Glutamatergic neuron (in vitro differentiated cells): Measurements from ENCODE around the gene ANO7. TPM values are rescaled to one million over a fixed set of nuclear protein-coding genes. Genes with fewer than 3 reads are reported as not detected.
"Not testable (repeated sequence)": the region's sequence is repeated elsewhere in the genome, so short reads cannot be mapped to it uniquely, and the experiment has no call there.

Experiments used
- DNase-seq: peaks from one replicate; pipeline ENCODE4 v3.0.0; 2022
- H3K27ac Mint-ChIP-seq: one replicate; pipeline ENCODE4 v1.8.0; 2020; ENCODE audit warnings: mild to moderate bottlenecking, mixed read lengths, inconsistent platforms; ENCODE audit not compliant: unreplicated experiment
- H3K27me3 Mint-ChIP-seq: one replicate; pipeline ENCODE4 v1.8.0; 2020; ENCODE audit warnings: mild to moderate bottlenecking, moderate library complexity, mixed read lengths, inconsistent platforms; ENCODE audit not compliant: unreplicated experiment
- H3K36me3 Mint-ChIP-seq: one replicate; pipeline ENCODE4 v1.8.0; 2020; ENCODE audit warnings: mild to moderate bottlenecking, mixed read lengths, inconsistent platforms; ENCODE audit not compliant: unreplicated experiment
- H3K4me1 Mint-ChIP-seq: one replicate; pipeline ENCODE4 v1.8.0; 2020; ENCODE audit warnings: mild to moderate bottlenecking, low read depth, mixed read lengths, inconsistent platforms; ENCODE audit not compliant: unreplicated experiment
- H3K4me3 Mint-ChIP-seq: one replicate; pipeline ENCODE4 v1.8.0; 2020; ENCODE audit warnings: mild to moderate bottlenecking, mixed read lengths, inconsistent platforms; ENCODE audit not compliant: unreplicated experiment
- H3K9me3 Mint-ChIP-seq: one replicate; pipeline ENCODE4 v1.8.0; 2020; ENCODE audit warnings: mild to moderate bottlenecking, moderate library complexity, mixed read lengths, inconsistent platforms; ENCODE audit not compliant: unreplicated experiment
- total RNA-seq: library from RNA; stranded (reverse); fragmentation: NEBNext Ultra II Directional; extraction: Animal tissue kit (Norgen Biotek cat#: 25700); gene quantifications from one replicate; pipeline ENCODE4 v1.2.1, GENCODE V29; 2021; ENCODE audit not compliant: unreplicated experiment
- TF ChIP-seq, protein P1 (sequence below): fragments of 200-600 bp; sonication (generic); IDR thresholded peaks from one replicate; pipeline ENCODE4 v1.5.0; 2021; ENCODE audit not compliant: partially characterized antibody, unreplicated experiment

The ANO7 gene
- total RNA-seq, 1 donor from 2014 or later = 2.6 TPM

DNA sequence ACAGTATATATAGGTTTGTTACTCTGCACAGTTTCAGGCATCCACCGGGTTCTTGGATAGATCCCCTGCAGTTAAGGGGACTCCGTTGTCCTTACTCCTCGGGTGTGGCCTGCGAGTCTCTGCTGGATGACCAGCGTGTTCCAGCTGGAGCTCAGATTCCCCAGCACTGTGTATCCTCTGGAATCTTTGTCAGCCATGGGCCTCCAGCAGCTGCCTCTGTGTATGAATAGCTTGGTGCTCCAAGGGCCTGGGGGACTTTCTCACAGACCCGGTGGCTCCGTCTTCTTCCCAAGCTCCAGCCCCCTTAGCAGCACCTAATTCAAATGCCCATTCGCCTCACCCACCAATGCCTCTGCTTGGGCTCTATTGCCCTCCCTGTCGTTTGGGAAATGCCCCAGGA is 6.3 kb downstream of the ANO7 start:
- H3K36me3 Mint-ChIP-seq = no peaks in the 10 kb centered on the region
- no peak overlapping the region for H3K27ac Mint-ChIP-seq
- H3K4me3 Mint-ChIP-seq = no peak overlapping the region
- peaks cover 3% of the 10 kb centered on the region for H3K4me1 Mint-ChIP-seq
- TF ChIP-seq, protein P1, sequence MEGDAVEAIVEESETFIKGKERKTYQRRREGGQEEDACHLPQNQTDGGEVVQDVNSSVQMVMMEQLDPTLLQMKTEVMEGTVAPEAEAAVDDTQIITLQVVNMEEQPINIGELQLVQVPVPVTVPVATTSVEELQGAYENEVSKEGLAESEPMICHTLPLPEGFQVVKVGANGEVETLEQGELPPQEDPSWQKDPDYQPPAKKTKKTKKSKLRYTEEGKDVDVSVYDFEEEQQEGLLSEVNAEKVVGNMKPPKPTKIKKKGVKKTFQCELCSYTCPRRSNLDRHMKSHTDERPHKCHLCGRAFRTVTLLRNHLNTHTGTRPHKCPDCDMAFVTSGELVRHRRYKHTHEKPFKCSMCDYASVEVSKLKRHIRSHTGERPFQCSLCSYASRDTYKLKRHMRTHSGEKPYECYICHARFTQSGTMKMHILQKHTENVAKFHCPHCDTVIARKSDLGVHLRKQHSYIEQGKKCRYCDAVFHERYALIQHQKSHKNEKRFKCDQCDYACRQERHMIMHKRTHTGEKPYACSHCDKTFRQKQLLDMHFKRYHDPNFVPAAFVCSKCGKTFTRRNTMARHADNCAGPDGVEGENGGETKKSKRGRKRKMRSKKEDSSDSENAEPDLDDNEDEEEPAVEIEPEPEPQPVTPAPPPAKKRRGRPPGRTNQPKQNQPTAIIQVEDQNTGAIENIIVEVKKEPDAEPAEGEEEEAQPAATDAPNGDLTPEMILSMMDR = no peak
- no peak for DNase-seq
- H3K27me3 Mint-ChIP-seq = no peaks in the 10 kb centered on the region
- peaks cover 5% of the 10 kb centered on the region for H3K9me3 Mint-ChIP-seq

DNA sequence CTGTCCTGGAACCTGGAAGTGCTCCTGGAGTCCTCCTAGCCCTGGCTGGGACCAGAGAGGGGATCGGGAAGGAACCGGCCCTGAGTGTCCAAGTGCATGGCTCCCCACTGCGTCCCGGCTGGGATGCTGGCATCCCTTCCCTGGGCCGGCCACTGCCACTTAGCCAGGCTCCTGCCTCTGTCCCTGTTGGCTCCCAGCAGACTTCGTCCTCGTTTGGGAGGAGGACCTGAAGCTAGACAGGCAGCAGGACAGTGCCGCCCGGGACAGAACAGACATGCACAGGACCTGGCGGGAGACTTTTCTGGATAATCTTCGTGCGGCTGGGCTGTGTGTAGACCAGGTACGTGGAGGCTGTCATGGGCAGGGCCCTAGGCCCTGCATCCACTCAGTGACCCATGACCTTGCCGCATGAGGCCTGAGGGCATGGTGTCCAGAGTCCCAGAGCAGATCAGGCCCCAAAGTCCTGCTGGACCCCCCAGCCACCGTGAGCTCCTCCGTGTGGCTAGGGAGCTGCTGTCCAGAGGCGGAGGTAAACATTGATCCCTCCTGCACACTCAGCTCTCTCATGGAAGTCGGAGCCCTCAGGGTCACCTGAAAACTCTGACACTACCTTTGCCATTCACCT is 7.1 kb downstream of the ANO7 start:
- no peak for DNase-seq
- Mint-ChIP-seq H3K36me3 (no peaks in the 10 kb centered on the region), H3K4me3 (no peak overlapping the region), H3K9me3 (peaks cover 5% of the 10 kb centered on the region), H3K4me1 (peaks cover 3% of the 10 kb centered on the region), H3K27me3 (no peaks in the 10 kb centered on the region), H3K27ac (no peak overlapping the region)
- TF ChIP-seq, protein P1 = no peak

DNA sequence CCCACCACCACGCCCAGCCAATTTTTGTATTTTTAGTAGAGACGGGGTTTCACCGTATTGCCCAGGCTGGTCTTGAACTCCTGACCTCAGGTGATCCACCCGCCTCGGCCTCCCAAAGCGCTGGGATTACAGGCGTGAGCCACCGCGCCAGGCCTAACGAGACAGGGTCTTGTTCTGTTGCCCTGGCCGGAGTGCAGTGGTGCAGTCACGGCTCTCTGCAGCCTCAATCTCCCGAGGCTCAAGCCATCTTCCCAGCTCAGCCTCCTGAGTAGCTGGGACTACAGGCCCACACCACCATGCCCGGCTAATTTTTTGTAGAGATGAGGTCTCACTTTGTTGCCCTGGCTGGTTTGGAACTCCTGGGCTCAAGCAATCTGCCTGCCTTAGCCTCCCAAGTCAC is 8.8 kb downstream of the ANO7 start:
- not testable (repeated sequence) for H3K4me1 Mint-ChIP-seq, H3K27me3 Mint-ChIP-seq, H3K27ac Mint-ChIP-seq, H3K36me3 Mint-ChIP-seq, DNase-seq, H3K4me3 Mint-ChIP-seq, H3K9me3 Mint-ChIP-seq

DNA sequence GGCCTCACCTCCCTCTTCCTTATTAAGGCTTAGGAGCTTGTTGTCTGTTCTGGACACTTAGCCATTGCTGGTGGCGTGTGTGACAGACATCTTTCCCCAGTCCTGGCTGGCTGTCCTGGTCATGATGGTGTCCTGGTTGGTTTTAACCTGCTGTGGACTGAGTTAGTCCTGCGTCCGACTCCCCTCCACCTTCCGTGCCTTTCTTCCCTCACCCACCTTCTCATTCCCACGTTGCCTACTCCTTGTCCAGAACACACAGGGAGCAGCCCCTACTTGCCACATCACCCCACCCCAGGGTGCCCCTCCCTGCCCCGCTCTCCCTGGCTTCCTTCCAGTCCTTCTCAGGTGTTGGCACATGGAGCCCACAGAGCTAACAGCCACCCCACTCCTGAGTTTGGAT is 9.5 kb downstream of the ANO7 start:
- TF ChIP-seq, protein P1 = no peak
- H3K4me3 Mint-ChIP-seq = no peak overlapping the region
- peaks cover 3% of the 10 kb centered on the region for H3K4me1 Mint-ChIP-seq

DNA sequence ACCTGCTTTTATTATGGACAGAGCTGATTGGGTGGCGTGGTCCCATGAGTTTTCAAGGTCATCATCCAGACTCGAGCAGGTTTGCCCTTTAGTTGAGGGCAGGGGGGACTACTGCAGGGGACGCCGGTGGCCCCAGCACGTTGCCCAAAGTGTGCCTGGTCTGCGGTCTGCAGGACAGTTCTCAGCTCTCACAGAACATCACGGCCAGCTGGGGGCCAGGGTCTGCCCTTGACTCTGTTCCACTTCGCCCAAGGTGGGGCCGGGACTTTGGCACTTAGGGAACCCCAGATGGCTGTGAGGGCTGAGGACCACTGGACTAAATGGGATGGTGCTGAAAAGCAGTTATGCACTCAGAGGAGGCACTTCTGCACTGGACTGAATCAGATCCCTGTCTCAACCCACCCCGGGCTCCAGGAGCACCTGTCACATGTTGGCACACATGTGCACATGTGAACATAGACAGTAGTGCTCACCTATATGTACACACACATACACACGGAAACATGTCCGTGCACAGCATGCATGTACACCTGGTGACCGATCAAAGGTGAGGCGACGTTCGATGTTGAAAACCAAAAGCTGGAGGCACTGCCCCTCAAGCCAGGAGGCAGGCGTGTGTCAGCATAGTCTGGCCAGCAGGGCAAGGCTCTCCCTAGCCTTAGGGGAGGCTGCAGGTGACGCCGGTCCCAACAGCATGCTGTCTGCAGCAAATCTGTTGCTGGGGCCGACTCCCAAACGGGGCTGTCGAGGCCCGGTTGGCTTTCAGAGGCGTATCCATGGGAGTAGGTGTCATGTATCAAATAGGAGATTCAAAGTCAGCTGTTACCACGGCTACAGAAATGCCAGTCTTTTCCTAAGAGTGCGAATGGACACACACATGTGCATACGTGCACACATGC is 10.2 kb downstream of the ANO7 start:
- peak; percentile 17 for DNase-seq
- no peaks in the 10 kb centered on the region for H3K27me3 Mint-ChIP-seq
- H3K27ac Mint-ChIP-seq = no peak overlapping the region
- H3K9me3 Mint-ChIP-seq = peaks cover 3% of the 10 kb centered on the region
- no peak overlapping the region for H3K4me3 Mint-ChIP-seq
- TF ChIP-seq, protein P1 = no peak
- no peaks in the 10 kb centered on the region for H3K36me3 Mint-ChIP-seq
- H3K4me1 Mint-ChIP-seq = peaks cover 3% of the 10 kb centered on the region

More for the DNA sequence above, 9.5 kb downstream of the ANO7 start:
- H3K36me3 Mint-ChIP-seq = no peaks in the 10 kb centered on the region
- no peak for DNase-seq
- no peak overlapping the region for H3K27ac Mint-ChIP-seq
- H3K27me3 Mint-ChIP-seq = no peaks in the 10 kb centered on the region
- H3K9me3 Mint-ChIP-seq = peaks cover 3% of the 10 kb centered on the region
